GM12878 (cell line): ENCODE data around the gene CPSF3. TPM values are rescaled to one million over a fixed set of nuclear protein-coding genes. Genes with fewer than 3 reads are reported as not detected.

Experiments
- CBFB ChIP-seq: IDR thresholded peaks from 2 replicates; pipeline ENCODE4 v1.6.1; 2016; ENCODE audit warnings: antibody characterized with exemption, low read depth
- CEBPB ChIP-seq, 2 experiments: fragments of 150-350 bp in 1 of 2; IDR thresholded peaks; 2 replicates each; pipeline ENCODE4 v1.6.1; 2012 to 2014; ENCODE audit warnings: low read depth in 2 of 2, low read length in 2 of 2, borderline replicate concordance in 1 of 2, inconsistent platforms in 1 of 2
- CHD2 ChIP-seq: IDR thresholded peaks from 2 replicates; pipeline ENCODE4 v1.6.1; 2011; ENCODE audit warnings: low read depth, low read length, improper control_type of control experiment, borderline replicate concordance
- DPF2 ChIP-seq: fragments of 450-650 bp; IDR thresholded peaks from 2 replicates; pipeline ENCODE4 v1.6.1; 2017; ENCODE audit warnings: mild to moderate bottlenecking
- MAX ChIP-seq: IDR thresholded peaks from 2 replicates; pipeline ENCODE4 v1.6.1; 2012; ENCODE audit warnings: low read depth, low read length, improper control_type of control experiment
- NBN ChIP-seq: fragments of 450-650 bp; IDR thresholded peaks from 2 replicates; pipeline ENCODE4 v1.6.1; 2016
- PAX8 ChIP-seq: fragments of 450-650 bp; IDR thresholded peaks from 2 replicates; pipeline ENCODE4 v1.6.1; 2017; ENCODE audit warnings: mild to moderate bottlenecking, moderate library complexity
- POLR2A ChIP-seq: IDR thresholded peaks from 2 replicates; pipeline ENCODE4 v1.6.1; 2011; ENCODE audit warnings: low read depth, mild to moderate bottlenecking, low read length
- PRDM15 ChIP-seq: fragments of 450-650 bp; formaldehyde crosslinking; IDR thresholded peaks from 2 replicates; pipeline ENCODE4 v1.4.0; 2020; ENCODE audit warnings: mild to moderate bottlenecking, moderate library complexity
- SMC3 ChIP-seq: IDR thresholded peaks from 2 replicates; pipeline ENCODE4 v1.6.1; 2011; ENCODE audit warnings: low read length, improper control_type of control experiment, borderline replicate concordance
- STAT3 ChIP-seq: IDR thresholded peaks from 2 replicates; pipeline ENCODE4 v1.6.1; 2011; ENCODE audit warnings: low read depth, low read length, improper control_type of control experiment
- SUZ12 ChIP-seq: fragments of 200-600 bp; sonication (generic); IDR thresholded peaks from one replicate; pipeline ENCODE4 v1.6.1; 2018; ENCODE audit warnings: antibody characterized with exemption, mild to moderate bottlenecking; ENCODE audit not compliant: unreplicated experiment
- ZNF274 ChIP-seq: IDR thresholded peaks from one replicate; pipeline ENCODE4 v1.8.0; 2011; ENCODE audit not compliant: insufficient read length, insufficient read depth
- ZNF592 ChIP-seq: fragments of 450-650 bp; IDR thresholded peaks from 2 replicates; pipeline ENCODE4 v1.6.1; 2017; ENCODE audit warnings: mild to moderate bottlenecking, moderate library complexity
- polyA plus RNA-seq, 11 experiments: library from polyadenylated mRNA; depleted of rRNA in 4 of 11; unstranded in 6 of 11; stranded (reverse) in 5 of 11; fragments of >200 nt; fragmentation: Nextera tagmentation in 4 of 11; fragmentation: Illumina TruSeq in 1 of 11; extraction: Ambion mirVana in 4 of 11; extraction: Trizol in 1 of 11; gene quantifications; 1 replicate in 1 of 11; 2 replicates in 10 of 11; pipeline versions ENCODE4 v1.2.1 to v1.2.3, GENCODE V29; 2011 to 2016; ENCODE audit warnings: inconsistent platforms in 2 of 11, missing spikeins in 2 of 11, low read depth in 1 of 11
- total RNA-seq, 4 experiments: library from RNA; depleted of rRNA in 3 of 4; stranded (reverse); fragments of >200 nt in 3 of 4; fragmentation: Illumina TruSeq in 1 of 4; extraction: Trizol in 1 of 4; gene quantifications; 2 replicates each; pipeline versions ENCODE4 v1.2.1 to v1.2.3, GENCODE V29; 2013 to 2021
- TF ChIP-seq, protein P1 (sequence below): fragments of 450-650 bp; IDR thresholded peaks from 2 replicates; pipeline ENCODE4 v1.6.1; 2016; ENCODE audit warnings: mild to moderate bottlenecking
- TF ChIP-seq, protein P2 (sequence below): fragments of 450-650 bp; formaldehyde crosslinking; IDR thresholded peaks from 2 replicates; pipeline ENCODE4 v1.4.0; 2022; ENCODE audit warnings: mild to moderate bottlenecking, moderate library complexity
- TF ChIP-seq, protein P3 (sequence below): IDR thresholded peaks from 2 replicates; pipeline ENCODE4 v1.6.1; 2011; ENCODE audit warnings: low read depth, mild to moderate bottlenecking, low read length, moderate library complexity, borderline replicate concordance; ENCODE audit errors: extremely low read depth

CPSF3 gene
- total and polyA plus RNA-seq, 10 of the 15 experiments (the other 5 are each of a cell fraction or from before 2014, with no cell fraction given): 34.5 to 108 (median 76.1) TPM

GRCh38 chr2:9473985-9474360, 50.5 kb downstream of the CPSF3 start (continued):
- TF ChIP-seq ZNF592 (no peak), SMC3 (no peak), ZNF274 (no peak), DPF2 (no peak; the same call in 1 of the 2 replicates), CHD2 (no peak), CBFB (no peak), POLR2A (no peak; the same call in 1 of the 2 replicates), NBN (0 out of 2 replicates have a peak, but pooled peaks have one; percentile 17), STAT3 (no peak), PRDM15 (CRISPR knock-in tag) (no peak), CEBPB (IDR thresholded peaks at IDR 0.05; ENCODE audit: borderline replicate concordance in 1 of 2, low read depth in 2 of 2, low read length in 2 of 2) (no peak), MAX (peak; percentile 79; the same call in 1 of the 2 replicates), PAX8 (no peak), SUZ12 (no peak)
- TF ChIP-seq, protein P1, sequence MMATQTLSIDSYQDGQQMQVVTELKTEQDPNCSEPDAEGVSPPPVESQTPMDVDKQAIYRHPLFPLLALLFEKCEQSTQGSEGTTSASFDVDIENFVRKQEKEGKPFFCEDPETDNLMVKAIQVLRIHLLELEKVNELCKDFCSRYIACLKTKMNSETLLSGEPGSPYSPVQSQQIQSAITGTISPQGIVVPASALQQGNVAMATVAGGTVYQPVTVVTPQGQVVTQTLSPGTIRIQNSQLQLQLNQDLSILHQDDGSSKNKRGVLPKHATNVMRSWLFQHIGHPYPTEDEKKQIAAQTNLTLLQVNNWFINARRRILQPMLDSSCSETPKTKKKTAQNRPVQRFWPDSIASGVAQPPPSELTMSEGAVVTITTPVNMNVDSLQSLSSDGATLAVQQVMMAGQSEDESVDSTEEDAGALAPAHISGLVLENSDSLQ: 0 out of 2 replicates have a peak, but pooled peaks have one; percentile 21
- TF ChIP-seq, protein P2, sequence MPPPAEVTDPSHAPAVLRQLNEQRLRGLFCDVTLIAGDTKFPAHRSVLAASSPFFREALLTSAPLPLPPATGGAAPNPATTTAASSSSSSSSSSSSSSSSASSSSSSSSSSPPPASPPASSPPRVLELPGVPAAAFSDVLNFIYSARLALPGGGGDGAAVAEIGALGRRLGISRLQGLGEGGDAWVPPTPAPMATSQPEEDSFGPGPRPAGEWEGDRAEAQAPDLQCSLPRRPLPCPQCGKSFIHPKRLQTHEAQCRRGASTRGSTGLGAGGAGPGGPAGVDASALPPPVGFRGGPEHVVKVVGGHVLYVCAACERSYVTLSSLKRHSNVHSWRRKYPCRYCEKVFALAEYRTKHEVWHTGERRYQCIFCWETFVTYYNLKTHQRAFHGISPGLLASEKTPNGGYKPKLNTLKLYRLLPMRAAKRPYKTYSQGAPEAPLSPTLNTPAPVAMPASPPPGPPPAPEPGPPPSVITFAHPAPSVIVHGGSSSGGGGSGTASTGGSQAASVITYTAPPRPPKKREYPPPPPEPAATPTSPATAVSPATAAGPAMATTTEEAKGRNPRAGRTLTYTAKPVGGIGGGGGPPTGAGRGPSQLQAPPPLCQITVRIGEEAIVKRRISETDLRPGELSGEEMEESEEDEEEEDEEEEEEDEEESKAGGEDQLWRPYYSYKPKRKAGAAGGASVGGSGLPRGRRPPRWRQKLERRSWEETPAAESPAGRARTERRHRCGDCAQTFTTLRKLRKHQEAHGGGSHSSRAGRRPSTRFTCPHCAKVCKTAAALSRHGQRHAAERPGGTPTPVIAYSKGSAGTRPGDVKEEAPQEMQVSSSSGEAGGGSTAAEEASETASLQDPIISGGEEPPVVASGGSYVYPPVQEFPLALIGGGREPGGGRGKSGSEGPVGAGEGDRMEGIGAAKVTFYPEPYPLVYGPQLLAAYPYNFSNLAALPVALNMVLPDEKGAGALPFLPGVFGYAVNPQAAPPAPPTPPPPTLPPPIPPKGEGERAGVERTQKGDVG: no peak
- TF ChIP-seq, protein P3, sequence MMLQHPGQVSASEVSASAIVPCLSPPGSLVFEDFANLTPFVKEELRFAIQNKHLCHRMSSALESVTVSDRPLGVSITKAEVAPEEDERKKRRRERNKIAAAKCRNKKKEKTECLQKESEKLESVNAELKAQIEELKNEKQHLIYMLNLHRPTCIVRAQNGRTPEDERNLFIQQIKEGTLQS: no peak
